GM12874 (cell line): ENCODE data around the gene PALM3.
A peak's percentile ranks its signal among the peaks of the same experiment; 100 is the strongest.

Source experiments
- TF ChIP-seq, protein P1 (sequence below): IDR thresholded peaks from 2 replicates; pipeline ENCODE4 v1.5.1; 2011; ENCODE audit warnings: low read depth, mild to moderate bottlenecking, control low read depth, low read length, moderate library complexity; ENCODE audit not compliant: insufficient read depth

Gene PALM3

DNA sequence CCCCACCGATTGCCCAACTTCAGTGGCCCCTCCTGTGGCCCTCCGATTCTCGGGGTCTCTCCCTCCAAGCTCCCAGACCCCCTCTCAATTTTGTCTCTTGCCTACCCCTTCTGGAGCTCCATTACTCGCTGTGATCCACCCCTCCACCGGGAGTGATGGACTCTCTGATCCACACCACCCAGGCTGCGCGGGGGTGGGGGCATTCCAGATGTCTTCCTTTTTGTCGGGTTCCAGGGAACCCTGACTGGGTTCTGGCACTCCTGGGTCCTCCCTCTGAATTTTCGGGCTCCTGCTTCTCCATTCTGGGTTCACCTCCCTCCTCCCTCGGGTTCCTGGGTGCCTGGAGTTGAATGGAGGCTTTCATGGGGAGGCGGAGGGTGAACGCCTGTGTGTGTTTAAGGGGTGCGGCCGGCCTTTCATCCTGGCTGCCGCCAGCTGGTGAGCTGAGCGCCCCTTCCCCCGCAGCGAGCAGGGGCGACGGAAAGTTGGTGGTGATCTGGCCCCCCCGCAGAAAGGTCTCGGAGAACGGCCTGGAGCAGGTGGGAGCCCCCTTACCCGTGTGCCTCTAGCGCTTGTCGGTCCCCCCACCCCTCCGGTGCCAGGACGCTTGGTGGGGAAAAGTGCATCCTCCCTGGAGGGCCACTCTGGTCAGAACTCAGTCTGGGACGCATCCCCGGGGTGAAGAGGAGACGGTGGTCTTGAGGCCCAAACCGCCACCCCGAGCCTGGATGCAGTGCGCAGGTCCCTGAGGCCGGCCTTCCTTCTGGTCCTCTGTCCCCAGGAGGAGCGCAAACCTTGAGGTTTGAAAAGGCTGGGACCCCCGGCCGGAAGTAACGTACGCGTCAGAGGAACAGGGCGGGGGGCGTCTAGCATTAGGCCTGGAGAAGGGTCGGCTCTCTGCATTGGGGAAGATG, 12.3 kb upstream of the PALM3 start:
- TF ChIP-seq, protein P1, sequence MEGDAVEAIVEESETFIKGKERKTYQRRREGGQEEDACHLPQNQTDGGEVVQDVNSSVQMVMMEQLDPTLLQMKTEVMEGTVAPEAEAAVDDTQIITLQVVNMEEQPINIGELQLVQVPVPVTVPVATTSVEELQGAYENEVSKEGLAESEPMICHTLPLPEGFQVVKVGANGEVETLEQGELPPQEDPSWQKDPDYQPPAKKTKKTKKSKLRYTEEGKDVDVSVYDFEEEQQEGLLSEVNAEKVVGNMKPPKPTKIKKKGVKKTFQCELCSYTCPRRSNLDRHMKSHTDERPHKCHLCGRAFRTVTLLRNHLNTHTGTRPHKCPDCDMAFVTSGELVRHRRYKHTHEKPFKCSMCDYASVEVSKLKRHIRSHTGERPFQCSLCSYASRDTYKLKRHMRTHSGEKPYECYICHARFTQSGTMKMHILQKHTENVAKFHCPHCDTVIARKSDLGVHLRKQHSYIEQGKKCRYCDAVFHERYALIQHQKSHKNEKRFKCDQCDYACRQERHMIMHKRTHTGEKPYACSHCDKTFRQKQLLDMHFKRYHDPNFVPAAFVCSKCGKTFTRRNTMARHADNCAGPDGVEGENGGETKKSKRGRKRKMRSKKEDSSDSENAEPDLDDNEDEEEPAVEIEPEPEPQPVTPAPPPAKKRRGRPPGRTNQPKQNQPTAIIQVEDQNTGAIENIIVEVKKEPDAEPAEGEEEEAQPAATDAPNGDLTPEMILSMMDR = no peak

DNA sequence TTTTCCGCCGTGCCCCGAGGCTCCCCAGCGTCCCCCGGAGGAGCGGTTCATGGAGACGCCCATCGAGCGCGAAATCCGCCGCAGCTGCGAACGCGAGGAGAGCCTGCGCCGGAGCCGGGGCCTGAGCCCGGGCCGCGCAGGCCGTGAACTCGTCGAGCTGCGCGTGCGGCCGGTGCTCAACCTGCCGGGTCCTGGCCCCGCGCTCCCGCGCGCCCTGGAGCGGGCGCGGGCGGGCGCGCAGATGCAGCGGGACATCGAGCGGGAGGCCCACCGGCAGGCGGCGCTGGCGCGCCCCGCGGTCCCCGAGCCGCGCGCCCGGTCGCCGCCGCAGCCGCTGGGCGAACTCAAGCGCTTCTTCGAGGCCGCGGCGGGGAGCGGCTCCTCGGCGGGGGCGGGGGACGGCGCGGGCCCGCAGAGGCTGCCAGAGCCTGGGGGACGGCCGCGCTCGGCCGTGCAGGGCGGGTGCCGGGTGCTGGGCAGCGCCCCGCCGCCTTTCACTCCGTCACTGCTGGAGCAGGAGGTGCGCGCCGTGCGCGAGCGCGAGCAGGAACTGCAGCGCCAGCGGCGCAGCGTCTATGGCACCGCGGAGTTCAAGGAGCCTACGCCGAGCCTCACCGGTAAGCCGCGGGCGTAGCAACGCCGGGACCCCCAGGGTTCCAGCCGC, 11.5 kb upstream of the PALM3 start:
- TF ChIP-seq, protein P1 = peak; percentile 77

DNA sequence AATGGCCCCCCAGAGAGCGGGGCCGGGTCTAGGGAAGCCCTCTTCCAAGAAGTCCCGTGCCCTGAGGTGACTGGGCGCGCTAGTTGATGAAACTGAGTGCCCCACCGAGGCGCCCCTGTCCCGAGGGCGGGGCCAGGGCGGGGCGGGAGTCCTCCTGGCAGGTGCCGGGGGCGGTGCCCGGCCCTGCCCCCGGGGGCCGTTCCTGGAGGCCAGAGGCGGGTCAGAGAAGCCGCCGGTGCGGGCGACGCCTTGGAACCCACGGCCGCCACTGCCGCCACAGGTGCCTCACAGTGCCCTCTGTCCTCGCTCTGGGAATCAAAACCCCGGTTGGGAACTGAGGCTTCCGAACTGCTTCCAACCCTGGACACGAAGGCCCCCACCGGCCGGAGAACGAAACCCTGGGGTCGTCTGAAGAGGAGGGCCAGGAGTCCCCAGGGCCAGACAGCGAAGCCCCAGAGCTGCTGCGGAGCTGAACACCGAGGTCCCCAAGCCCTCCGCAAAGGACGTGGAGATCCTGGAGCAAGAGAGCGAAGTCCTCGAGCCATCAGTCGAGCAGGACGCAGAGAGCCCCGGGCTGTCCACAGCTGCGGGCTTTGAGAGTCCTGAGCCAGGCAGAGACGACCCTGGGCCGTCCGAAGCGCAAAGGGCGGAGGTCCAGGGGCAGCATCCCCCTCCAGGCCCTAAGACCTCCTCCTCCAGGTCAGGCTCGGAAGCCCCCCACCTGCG, 10.8 kb upstream of the PALM3 start, which contains the start of gene MISP3:
MISP3 (plus strand) TSS at position 252 of the 726 bp plus-strand sequence. CDS start 524 bp downstream, outside the sequence.
- TF ChIP-seq, protein P1 = no peak

DNA sequence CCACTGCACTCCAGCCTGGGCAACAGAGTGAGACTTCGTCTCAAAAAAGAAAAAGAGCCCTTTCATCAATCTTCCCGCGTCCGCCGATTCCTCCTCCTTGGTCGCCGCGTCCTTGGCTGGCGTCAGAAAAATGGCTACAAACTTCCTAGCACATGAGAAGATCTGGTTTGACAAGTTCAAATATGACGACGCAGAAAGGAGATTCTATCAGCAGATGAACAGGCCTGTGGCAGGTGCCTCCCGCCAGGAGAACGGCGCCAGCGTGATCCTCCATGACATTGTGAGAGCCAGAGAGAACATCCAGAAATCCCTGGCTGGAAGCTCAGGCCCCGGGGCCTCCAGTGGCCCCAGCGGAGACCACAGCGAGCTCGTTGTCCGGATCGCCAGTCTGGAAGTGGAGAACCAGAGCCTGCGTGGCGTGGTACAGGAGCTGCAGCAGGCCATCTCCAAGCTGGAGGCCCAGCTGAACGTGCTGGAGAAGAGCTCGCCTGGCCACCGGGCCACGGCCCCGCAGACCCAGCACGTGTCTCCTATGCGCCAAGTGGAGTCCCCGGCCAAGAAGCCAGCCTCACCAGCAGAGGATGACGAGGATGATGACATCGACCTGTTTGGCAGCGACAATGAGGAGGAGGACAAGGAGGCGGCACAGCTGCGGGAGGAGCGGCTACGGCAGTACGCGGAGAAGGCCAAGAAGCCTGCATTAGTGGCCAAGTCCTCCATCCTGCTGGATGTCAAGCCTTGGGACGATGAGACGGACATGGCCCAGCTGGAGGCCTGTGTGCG, 8.6 kb upstream of the PALM3 start:
- TF ChIP-seq, protein P1 = no peak

DNA sequence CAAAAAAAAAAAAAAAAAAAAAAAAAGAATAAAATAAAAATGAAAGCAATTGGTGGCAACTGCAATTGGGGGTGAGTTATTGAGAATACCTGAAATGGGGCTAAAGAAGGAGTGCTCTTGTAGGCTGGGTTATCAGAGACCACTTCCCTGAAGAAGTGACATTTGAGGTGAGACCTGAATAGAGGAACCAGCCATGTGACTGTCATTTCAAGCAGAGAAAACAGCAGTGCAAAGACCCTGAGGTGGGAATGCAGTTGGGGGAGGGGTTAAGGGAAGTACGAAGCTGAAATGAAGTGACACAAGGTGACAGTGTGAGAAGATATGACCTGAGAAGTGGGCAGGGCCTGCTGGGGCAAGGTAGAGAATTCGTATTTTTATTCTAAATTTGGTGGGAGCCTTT, 4.3 kb upstream of the PALM3 start:
- TF ChIP-seq, protein P1 = no peak

DNA sequence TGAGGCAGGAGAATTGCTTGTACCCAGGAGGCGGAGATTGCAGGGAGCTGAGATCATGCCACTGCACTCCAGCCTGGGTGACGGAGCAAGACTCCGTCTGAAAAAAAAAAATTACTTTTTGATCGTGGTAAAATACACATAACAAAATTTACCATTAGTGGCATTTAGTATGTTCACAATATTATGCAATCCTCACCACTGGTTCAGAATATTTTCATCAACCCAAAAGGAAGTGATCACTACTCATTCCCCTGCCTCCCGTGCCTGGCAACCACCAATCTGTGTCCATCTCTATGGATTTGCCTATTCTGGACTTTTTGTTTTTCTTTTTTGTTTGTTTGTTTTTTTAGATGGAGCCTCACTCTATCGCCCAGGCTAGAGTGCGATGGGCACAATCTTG, 1.2 kb upstream of the PALM3 start:
- TF ChIP-seq, protein P1 = no peak

DNA sequence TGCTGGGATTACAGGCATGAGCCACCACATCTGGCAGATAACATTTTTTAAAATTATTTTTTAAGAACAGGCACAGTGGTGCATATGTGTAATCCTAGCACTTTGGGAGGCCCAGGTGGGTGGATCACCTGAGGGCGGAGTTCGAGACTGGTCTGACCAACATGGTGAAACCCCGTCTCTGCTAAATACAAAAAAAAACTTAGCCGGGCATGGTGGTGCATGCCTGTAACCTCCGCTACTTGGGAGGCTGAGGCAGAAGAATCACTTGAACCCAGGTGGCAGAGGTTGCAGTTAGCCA, 631 bp upstream of the PALM3 start:
- TF ChIP-seq, protein P1 = no peak
